Fibroblast of villous mesenchyme (primary cell): Measurements from ENCODE around the gene MTMR6. TPM values are rescaled to one million over a fixed set of nuclear protein-coding genes. Genes with fewer than 3 reads are reported as not detected.

Experiments
- DNase-seq: peaks from one replicate; pipeline ENCODE4 v3.0.0-alpha.2; 2010; ENCODE audit warnings: low read depth
- H3K4me3 ChIP-seq: 2 replicates; pipeline ENCODE4 v1.5.1; 2011; ENCODE audit warnings: low read depth, mild to moderate bottlenecking, low read length
- total RNA-seq: library from RNA; depleted of rRNA; stranded (reverse); fragments of >200 nt; gene quantifications from 2 replicates; pipeline ENCODE4 v1.2.3, GENCODE V29; 2012
- TF ChIP-seq, protein P1 (sequence below): IDR thresholded peaks from 2 replicates; pipeline ENCODE4 v1.5.1; 2012; ENCODE audit warnings: low read depth, mild to moderate bottlenecking, low read length; ENCODE audit not compliant: insufficient read depth

Gene MTMR6
- total RNA-seq, 1 donor: 41.9 TPM

- no peak overlapping the region for H3K4me3 ChIP-seq
- DNase-seq: no peak
- TF ChIP-seq, protein P1, sequence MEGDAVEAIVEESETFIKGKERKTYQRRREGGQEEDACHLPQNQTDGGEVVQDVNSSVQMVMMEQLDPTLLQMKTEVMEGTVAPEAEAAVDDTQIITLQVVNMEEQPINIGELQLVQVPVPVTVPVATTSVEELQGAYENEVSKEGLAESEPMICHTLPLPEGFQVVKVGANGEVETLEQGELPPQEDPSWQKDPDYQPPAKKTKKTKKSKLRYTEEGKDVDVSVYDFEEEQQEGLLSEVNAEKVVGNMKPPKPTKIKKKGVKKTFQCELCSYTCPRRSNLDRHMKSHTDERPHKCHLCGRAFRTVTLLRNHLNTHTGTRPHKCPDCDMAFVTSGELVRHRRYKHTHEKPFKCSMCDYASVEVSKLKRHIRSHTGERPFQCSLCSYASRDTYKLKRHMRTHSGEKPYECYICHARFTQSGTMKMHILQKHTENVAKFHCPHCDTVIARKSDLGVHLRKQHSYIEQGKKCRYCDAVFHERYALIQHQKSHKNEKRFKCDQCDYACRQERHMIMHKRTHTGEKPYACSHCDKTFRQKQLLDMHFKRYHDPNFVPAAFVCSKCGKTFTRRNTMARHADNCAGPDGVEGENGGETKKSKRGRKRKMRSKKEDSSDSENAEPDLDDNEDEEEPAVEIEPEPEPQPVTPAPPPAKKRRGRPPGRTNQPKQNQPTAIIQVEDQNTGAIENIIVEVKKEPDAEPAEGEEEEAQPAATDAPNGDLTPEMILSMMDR: no peak
Observed at GRCh38 chr13:25295228-25295627, 7.9 kb upstream of the MTMR6 start.

DNA sequence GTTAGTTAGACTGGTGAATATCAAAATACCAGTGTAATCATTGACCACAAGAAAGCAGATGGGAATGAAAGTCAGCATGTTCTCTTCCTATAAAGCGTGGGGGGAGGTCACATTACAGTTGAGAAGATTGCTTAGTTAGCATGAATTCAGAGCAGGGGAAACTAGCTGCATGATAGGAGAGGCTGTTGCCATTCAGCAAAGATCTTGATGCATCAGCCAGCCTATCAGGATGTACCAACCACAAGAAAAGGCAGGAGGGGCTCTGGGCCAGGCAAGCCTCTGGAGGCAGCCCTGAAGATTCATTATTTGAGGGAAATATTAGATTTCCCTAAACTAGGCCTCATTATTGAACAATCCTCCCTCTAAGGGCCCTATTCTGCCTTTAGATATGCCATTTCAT, 5.0 kb upstream of the MTMR6 start:
- TF ChIP-seq, protein P1: no peak
- H3K4me3 ChIP-seq: no peak overlapping the region
- no peak for DNase-seq

GRCh38 chr13:25291691-25292090, 4.4 kb upstream of the MTMR6 start:
- TF ChIP-seq, protein P1: no peak
- no peak for DNase-seq
- H3K4me3 ChIP-seq: no peak overlapping the region

DNA sequence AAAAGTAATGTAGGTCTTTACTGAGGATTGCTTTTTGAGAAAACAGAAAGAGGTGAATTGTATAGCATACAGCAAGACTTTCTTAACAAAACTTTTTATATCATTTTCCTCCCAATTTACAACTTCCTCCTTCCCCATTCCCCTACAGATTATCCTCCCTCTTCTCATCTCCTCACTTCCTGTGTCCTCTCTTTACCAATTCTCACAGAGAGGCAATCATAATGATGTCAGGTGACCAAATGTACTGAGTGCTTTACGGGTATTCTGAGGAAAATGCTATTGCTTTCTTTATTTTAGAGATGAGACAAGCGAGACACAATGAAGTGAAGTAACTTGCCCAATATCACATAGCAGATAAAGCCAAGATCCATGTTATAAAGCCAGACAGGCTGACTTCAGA, 1.7 kb upstream of the MTMR6 start:
- TF ChIP-seq, protein P1: no peak
- no peak for DNase-seq
- no peak overlapping the region for H3K4me3 ChIP-seq

DNA sequence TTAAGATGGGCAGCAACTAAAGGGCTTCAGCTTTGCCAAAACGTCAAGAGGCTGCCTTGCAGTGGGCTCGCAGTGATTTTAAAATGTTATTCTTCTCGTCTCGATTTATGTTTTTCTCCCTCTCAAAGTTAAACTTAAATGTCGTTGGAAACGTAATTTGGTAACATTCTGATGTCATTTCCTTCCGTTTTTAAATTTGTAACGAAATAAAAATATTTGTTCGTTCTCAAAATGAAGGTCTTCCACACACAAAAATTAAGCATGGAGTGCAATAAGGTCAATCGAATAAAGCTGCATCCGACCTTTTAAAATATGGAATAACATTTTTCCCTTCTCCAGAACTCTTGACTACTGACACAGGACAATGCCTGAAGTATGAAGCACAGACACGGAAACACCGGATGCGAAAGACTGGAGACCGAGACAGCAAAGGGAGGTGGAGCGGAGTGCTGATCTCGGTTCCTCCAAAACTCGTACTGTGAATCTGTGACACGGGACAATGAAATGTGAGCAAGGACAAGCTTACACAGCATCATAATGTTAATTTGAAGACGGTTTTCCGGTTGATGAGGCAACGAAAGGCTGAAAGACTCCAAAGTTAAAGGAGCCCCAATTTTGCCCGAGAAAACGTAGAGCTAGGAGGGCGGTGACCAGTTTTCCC, 850 bp downstream of the MTMR6 start:
- H3K4me3 ChIP-seq: peak overlapping the region; percentile 90
- TF ChIP-seq, protein P1: no peak
- DNase-seq: peak; percentile 58

- DNase-seq: no peak
- TF ChIP-seq, protein P1: no peak
- H3K4me3 ChIP-seq: no peak overlapping the region
Observed at GRCh38 chr13:25281935-25282332, 5.4 kb downstream of the MTMR6 start.
